K562 (cell line): ENCODE data around the gene WDR35.

ENCODE experiments used
- EP300 ChIP-seq: IDR thresholded peaks from 2 replicates; pipeline ENCODE4 v1.6.1; 2012; ENCODE audit warnings: low read length, improper control_type of control experiment
- NCOA1 ChIP-seq: fragments of 450-650 bp; IDR thresholded peaks from 2 replicates; pipeline ENCODE4 v1.6.1; 2016; ENCODE audit warnings: low read depth
- NR1H2 ChIP-seq: sonication (generic); formaldehyde crosslinking; IDR thresholded peaks from 2 replicates; pipeline ENCODE4 v1.4.0; 2020; ENCODE audit warnings: mild to moderate bottlenecking, missing genetic modification reagents
- POLR2A ChIP-seq: fragments of 450-650 bp; conservative IDR thresholded peaks from 2 replicates; pipeline ENCODE4 v1.6.1; 2016
- PRMT5 ChIP-seq: sonication (generic); formaldehyde crosslinking; IDR thresholded peaks from 2 replicates; pipeline ENCODE4 v1.5.0; 2020; ENCODE audit warnings: missing genetic modification reagents
- SMC3 ChIP-seq: conservative IDR thresholded peaks from 2 replicates; pipeline ENCODE4 v1.6.1; 2011; ENCODE audit warnings: low read depth, low read length, improper control_type of control experiment; ENCODE audit not compliant: insufficient read depth
- ZFX ChIP-seq: sonication (generic); formaldehyde crosslinking; IDR thresholded peaks from 2 replicates; pipeline ENCODE4 v1.8.0; 2022; ENCODE audit warnings: mild to moderate bottlenecking, missing genetic modification reagents, moderate library complexity
- ZNF121 ChIP-seq: sonication (generic); formaldehyde crosslinking; conservative IDR thresholded peaks from 2 replicates; pipeline ENCODE4 v1.8.0; 2022; ENCODE audit warnings: missing genetic modification reagents
- ZNF384 ChIP-seq: IDR thresholded peaks from 2 replicates; pipeline ENCODE4 v1.6.1; 2012; ENCODE audit warnings: low read depth, low read length, improper control_type of control experiment
- TF ChIP-seq, protein P1 (sequence below), 3 experiments: IDR thresholded peaks in 2 of 3; conservative IDR thresholded peaks in 1 of 3; 2 replicates each; pipeline ENCODE4 v1.5.1; 2011 to 2012; ENCODE audit warnings: low read length in 3 of 3, mild to moderate bottlenecking in 3 of 3, control low read depth in 2 of 3, improper control_type of control experiment in 1 of 3, inconsistent platforms in 1 of 3, low read depth in 1 of 3, mixed read lengths in 1 of 3, moderate library complexity in 1 of 3; ENCODE audit not compliant: insufficient read depth in 2 of 3
- TF ChIP-seq, protein P2 (sequence below): IDR thresholded peaks from 3 replicates; pipeline ENCODE4 v1.6.1; 2011; ENCODE audit warnings: borderline replicate concordance, mild to moderate bottlenecking; ENCODE audit not compliant: insufficient read length, insufficient read depth
- TF ChIP-seq, protein P3 (sequence below), 2 experiments: fragments of 450-650 bp; conservative IDR thresholded peaks; 2 replicates each; pipeline ENCODE4 v1.6.1; 2017; ENCODE audit warnings: mild to moderate bottlenecking in 2 of 2, moderate library complexity in 2 of 2
- TF ChIP-seq, protein P4 (sequence below): fragments of 250-450 bp; sonication (Bioruptor Pico); IDR thresholded peaks from 2 replicates; pipeline ENCODE4 v1.8.0; 2021; ENCODE audit warnings: moderate library complexity, mild to moderate bottlenecking, inconsistent platforms

DNA sequence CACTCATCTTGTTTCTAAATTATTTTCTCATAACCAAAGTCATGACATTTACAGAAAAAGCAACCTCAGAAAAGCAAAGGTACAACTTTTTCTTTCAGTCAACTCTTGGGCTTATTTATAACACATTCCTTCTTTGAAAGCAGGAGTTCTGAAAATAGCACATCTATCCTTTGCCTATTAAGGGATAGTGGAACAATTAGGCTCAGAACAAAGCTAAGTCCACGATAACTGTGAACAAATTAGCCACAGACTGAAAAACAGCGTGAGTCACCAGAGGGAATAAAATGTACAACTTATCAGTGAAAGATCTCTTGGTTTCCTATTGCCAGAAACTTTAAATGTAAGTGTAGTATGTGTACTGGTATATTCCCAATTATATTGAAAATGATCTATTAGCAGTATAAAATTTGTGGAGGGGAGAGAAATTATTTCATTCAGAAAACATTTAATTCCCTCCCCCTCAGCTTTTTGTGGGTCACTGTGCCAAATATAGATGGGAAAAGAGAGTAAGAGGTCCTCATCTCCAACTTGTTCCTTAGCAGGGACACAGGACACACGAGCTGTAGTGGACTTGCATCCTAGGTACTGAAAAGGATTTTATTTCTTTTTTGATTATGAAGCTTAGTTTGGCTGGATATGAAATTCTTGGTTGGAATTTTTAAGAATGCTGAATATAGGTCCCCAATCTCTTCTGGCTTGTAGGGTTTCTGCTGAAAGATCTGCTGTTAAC lies 38.0 kb upstream of the WDR35 start:
- TF ChIP-seq ZNF121 (CRISPR knock-in tag) (no peak), EP300 (no peak), NR1H2 (CRISPR knock-in tag) (no peak), POLR2A (no peak), ZFX (no peak), SMC3 (no peak), NCOA1 (no peak), PRMT5 (CRISPR knock-in tag) (no peak), ZNF384 (no peak)
- TF ChIP-seq, protein P1, sequence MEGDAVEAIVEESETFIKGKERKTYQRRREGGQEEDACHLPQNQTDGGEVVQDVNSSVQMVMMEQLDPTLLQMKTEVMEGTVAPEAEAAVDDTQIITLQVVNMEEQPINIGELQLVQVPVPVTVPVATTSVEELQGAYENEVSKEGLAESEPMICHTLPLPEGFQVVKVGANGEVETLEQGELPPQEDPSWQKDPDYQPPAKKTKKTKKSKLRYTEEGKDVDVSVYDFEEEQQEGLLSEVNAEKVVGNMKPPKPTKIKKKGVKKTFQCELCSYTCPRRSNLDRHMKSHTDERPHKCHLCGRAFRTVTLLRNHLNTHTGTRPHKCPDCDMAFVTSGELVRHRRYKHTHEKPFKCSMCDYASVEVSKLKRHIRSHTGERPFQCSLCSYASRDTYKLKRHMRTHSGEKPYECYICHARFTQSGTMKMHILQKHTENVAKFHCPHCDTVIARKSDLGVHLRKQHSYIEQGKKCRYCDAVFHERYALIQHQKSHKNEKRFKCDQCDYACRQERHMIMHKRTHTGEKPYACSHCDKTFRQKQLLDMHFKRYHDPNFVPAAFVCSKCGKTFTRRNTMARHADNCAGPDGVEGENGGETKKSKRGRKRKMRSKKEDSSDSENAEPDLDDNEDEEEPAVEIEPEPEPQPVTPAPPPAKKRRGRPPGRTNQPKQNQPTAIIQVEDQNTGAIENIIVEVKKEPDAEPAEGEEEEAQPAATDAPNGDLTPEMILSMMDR (IDR thresholded peaks at IDR 0.05 in 2 of 3, conservative IDR thresholded peaks at IDR 0.05 in 1 of 3; ENCODE audit: insufficient read depth in 2 of 3, low read depth in 1 of 3, low read length in 3 of 3), result no peak
- TF ChIP-seq, protein P2, sequence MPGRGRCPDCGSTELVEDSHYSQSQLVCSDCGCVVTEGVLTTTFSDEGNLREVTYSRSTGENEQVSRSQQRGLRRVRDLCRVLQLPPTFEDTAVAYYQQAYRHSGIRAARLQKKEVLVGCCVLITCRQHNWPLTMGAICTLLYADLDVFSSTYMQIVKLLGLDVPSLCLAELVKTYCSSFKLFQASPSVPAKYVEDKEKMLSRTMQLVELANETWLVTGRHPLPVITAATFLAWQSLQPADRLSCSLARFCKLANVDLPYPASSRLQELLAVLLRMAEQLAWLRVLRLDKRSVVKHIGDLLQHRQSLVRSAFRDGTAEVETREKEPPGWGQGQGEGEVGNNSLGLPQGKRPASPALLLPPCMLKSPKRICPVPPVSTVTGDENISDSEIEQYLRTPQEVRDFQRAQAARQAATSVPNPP, result no peak
- TF ChIP-seq, protein P3, sequence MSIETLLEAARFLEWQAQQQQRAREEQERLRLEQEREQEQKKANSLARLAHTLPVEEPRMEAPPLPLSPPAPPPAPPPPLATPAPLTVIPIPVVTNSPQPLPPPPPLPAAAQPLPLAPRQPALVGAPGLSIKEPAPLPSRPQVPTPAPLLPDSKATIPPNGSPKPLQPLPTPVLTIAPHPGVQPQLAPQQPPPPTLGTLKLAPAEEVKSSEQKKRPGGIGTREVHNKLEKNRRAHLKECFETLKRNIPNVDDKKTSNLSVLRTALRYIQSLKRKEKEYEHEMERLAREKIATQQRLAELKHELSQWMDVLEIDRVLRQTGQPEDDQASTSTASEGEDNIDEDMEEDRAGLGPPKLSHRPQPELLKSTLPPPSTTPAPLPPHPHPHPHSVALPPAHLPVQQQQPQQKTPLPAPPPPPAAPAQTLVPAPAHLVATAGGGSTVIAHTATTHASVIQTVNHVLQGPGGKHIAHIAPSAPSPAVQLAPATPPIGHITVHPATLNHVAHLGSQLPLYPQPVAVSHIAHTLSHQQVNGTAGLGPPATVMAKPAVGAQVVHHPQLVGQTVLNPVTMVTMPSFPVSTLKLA (conservative IDR thresholded peaks at IDR 0.05), result no peak
- TF ChIP-seq, protein P4, sequence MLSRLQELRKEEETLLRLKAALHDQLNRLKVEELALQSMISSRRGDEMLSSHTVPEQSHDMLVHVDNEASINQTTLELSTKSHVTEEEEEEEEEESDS (CRISPR knock-in tag), result no peak
